ENCODE results near the gene ABCA4. TPM values are rescaled to one million over a fixed set of nuclear protein-coding genes. Genes with fewer than 3 reads are reported as not detected.

ABCA4 gene
- total RNA-seq, 4 donors from 2014 or later, result 0.18 to 0.57 TPM; not detected in 2

GRCh38 chr1:94118471-94118870, 2.5 kb downstream of the ABCA4 start:
- Histone ChIP-seq H3K9me3 (no peaks in the 10 kb centered on the region), H3K27me3 (peaks cover 0 to 4% (median 0%) of the 10 kb centered on the region in 4 donors), H3K27ac (no peak overlapping the region), H3K4me3 (no peak overlapping the region), H3K4me1 (peaks cover 0 to 9% (median 0%) of the 10 kb centered on the region in 3 donors), H3K36me3 (no peaks in the 10 kb centered on the region)
- TF ChIP-seq POLR2A (IDR thresholded peaks at IDR 0.05), result no peak
- no peak for DNase-seq
- intact Hi-C loops (cut with DNase I), result no loop called here
- 80 to 90% methylated on average over 2 to 3 of the region's 7 CpGs for WGBS, 2 donors

- Histone ChIP-seq H3K36me3 (no peaks in the 10 kb centered on the region), H3K4me1 (peaks cover 0 to 9% (median 0%) of the 10 kb centered on the region in 3 donors), H3K9me3 (no peaks in the 10 kb centered on the region), H3K4me3 (no peak overlapping the region), H3K27ac (no peak overlapping the region), H3K27me3 (peaks cover 0 to 4% (median 0%) of the 10 kb centered on the region in 4 donors)
- TF ChIP-seq POLR2A (IDR thresholded peaks at IDR 0.05) (no peak), CTCF (IDR thresholded peaks at IDR 0.05) (no peak)
- intact Hi-C loops (cut with DNase I), result no loop called here
- WGBS, 2 donors, result 70 to 86% methylated on average over 2 to 6 of the region's 7 CpGs
- DNase-seq, result no peak
Measured at GRCh38 chr1:94118013-94118412, 2.9 kb downstream of the ABCA4 start.

GRCh38 chr1:94117259-94117851, 3.6 kb downstream of the ABCA4 start:
- Histone ChIP-seq H3K27ac (no peak overlapping the region), H3K4me3 (no peak overlapping the region), H3K9me3 (no peaks in the 10 kb centered on the region), H3K4me1 (peaks cover 0 to 9% (median 0%) of the 10 kb centered on the region in 3 donors), H3K36me3 (no peaks in the 10 kb centered on the region), H3K27me3 (peaks cover 0 to 4% (median 0%) of the 10 kb centered on the region in 4 donors)
- TF ChIP-seq POLR2A (IDR thresholded peaks at IDR 0.05) (no peak), CTCF (IDR thresholded peaks at IDR 0.05) (no peak)
- no peak for DNase-seq
- intact Hi-C loops (cut with DNase I), result no loop called here
- 81 to 89% methylated on average over 12 to 13 of the region's 14 CpGs for WGBS, 2 donors

GRCh38 chr1:94115900-94116436, 5.0 kb downstream of the ABCA4 start:
- no peak for TF ChIP-seq POLR2A (IDR thresholded peaks at IDR 0.05)
- TF ChIP-seq CTCF (IDR thresholded peaks at IDR 0.05), result no peak
- peaks cover 0 to 4% (median 0%) of the 10 kb centered on the region in 4 donors for H3K27me3 ChIP-seq
- DNase-seq, result no peak
- no peak overlapping the region for H3K27ac ChIP-seq
- H3K36me3 ChIP-seq, result no peaks in the 10 kb centered on the region
- H3K4me1 ChIP-seq, result peaks cover 0 to 9% (median 0%) of the 10 kb centered on the region in 3 donors
- H3K9me3 ChIP-seq, result no peaks in the 10 kb centered on the region
- H3K4me3 ChIP-seq, result no peak overlapping the region
- 72 to 84% methylated on average over 6 of the region's 6 CpGs for WGBS, 2 donors
- intact Hi-C loops (cut with DNase I), result no loop called here

- no peak for DNase-seq
- WGBS, 2 donors, result 89% methylated on average over 10 of the region's 10 CpGs
- Histone ChIP-seq H3K27ac (no peak overlapping the region), H3K4me3 (no peak overlapping the region), H3K36me3 (no peaks in the 10 kb centered on the region), H3K9me3 (no peaks in the 10 kb centered on the region), H3K4me1 (peaks cover 0 to 9% (median 0%) of the 10 kb centered on the region in 3 donors), H3K27me3 (peaks cover 0 to 4% (median 0%) of the 10 kb centered on the region in 4 donors)
- intact Hi-C loops (cut with DNase I), result no loop called here
- no peak for TF ChIP-seq CTCF (IDR thresholded peaks at IDR 0.05)
- TF ChIP-seq POLR2A (IDR thresholded peaks at IDR 0.05), result no peak
Measured at GRCh38 chr1:94115254-94115899, 5.6 kb downstream of the ABCA4 start.
